SK-N-SH treated with all-trans-retinoic acid at 6 μM for 48 hours (cell line): Measurements from ENCODE around the gene RNFT2.
A peak's percentile ranks its signal among the peaks of the same experiment; 100 is the strongest.

ENCODE experiments used
- ATAC-seq: fragments of 200-7000 bp; cut with Tn5 transposase; 3 replicates; pipeline ENCODE4 v1.9.1; 2020; ENCODE audit warnings: mild to moderate bottlenecking, moderate library complexity
- ARNTL ChIP-seq: fragments of 450-650 bp; formaldehyde crosslinking; IDR thresholded peaks from 2 replicates; pipeline ENCODE4 v1.5.0; 2020; ENCODE audit warnings: low read depth, mild to moderate bottlenecking, moderate library complexity, borderline replicate concordance
- BACH2 ChIP-seq: fragments of 250-450 bp; sonication (Bioruptor Pico); IDR thresholded peaks from 2 replicates; pipeline ENCODE4 v1.9.0; 2021; ENCODE audit warnings: mild to moderate bottlenecking, borderline replicate concordance
- CSDC2 ChIP-seq: fragments of 250-450 bp; sonication (Bioruptor Pico); IDR thresholded peaks from 2 replicates; pipeline ENCODE4 v1.5.0; 2020; ENCODE audit warnings: mild to moderate bottlenecking, moderate library complexity
- ISL1 ChIP-seq: fragments of 250-450 bp; sonication (Bioruptor Pico); IDR thresholded peaks from 2 replicates; pipeline ENCODE4 v2.1.2; 2022; ENCODE audit warnings: mild to moderate bottlenecking, moderate library complexity
- OSR1 ChIP-seq: fragments of 250-450 bp; sonication (Bioruptor Pico); IDR thresholded peaks from 2 replicates; pipeline ENCODE4 v1.8.0; 2022; ENCODE audit warnings: moderate library complexity, mild to moderate bottlenecking, inconsistent platforms
- PPARA ChIP-seq: fragments of 250-450 bp; sonication (Bioruptor Pico); IDR thresholded peaks from 2 replicates; pipeline ENCODE4 v1.5.0; 2020; ENCODE audit warnings: mild to moderate bottlenecking, borderline replicate concordance
- SNAI2 ChIP-seq: fragments of 250-450 bp; sonication (Bioruptor Pico); IDR thresholded peaks from 2 replicates; pipeline ENCODE4 v1.5.0; 2020; ENCODE audit warnings: mild to moderate bottlenecking, moderate library complexity
- TCF4 ChIP-seq: fragments of 250-450 bp; sonication (Bioruptor Pico); IDR thresholded peaks from 2 replicates; pipeline ENCODE4 v1.8.0; 2021; ENCODE audit warnings: mild to moderate bottlenecking, moderate library complexity, borderline replicate concordance
- TOX ChIP-seq: fragments of 250-450 bp; sonication (Bioruptor Pico); IDR thresholded peaks from 2 replicates; pipeline ENCODE4 v1.8.0; 2021; ENCODE audit warnings: mild to moderate bottlenecking, moderate library complexity, borderline replicate concordance
- ZC3H10 ChIP-seq: fragments of 250-450 bp; sonication (Bioruptor Pico); IDR thresholded peaks from 2 replicates; pipeline ENCODE4 v1.5.1; 2021; ENCODE audit warnings: mild to moderate bottlenecking, moderate library complexity
- ZFP3 ChIP-seq: fragments of 250-450 bp; sonication (Bioruptor Pico); IDR thresholded peaks from 2 replicates; pipeline ENCODE4 v1.5.0; 2020; ENCODE audit warnings: mild to moderate bottlenecking, moderate library complexity
- ZFP30 ChIP-seq: fragments of 450-650 bp; formaldehyde crosslinking; IDR thresholded peaks from 2 replicates; pipeline ENCODE4 v1.5.0; 2022; ENCODE audit warnings: mild to moderate bottlenecking, moderate library complexity
- ZNF565 ChIP-seq: fragments of 450-650 bp; formaldehyde crosslinking; conservative IDR thresholded peaks from 2 replicates; pipeline ENCODE4 v1.5.0; 2020; ENCODE audit warnings: low read depth, mild to moderate bottlenecking, moderate library complexity
- ZNF70 ChIP-seq: fragments of 450-650 bp; formaldehyde crosslinking; IDR thresholded peaks from 2 replicates; pipeline ENCODE4 v1.5.0; 2020; ENCODE audit warnings: mild to moderate bottlenecking, moderate library complexity
- TF ChIP-seq, protein P1 (sequence below): fragments of 250-450 bp; sonication (Bioruptor Pico); IDR thresholded peaks from 2 replicates; pipeline ENCODE4 v1.5.0; 2020; ENCODE audit warnings: mild to moderate bottlenecking, moderate library complexity
- TF ChIP-seq, protein P2 (sequence below): fragments of 250-450 bp; sonication (Bioruptor Pico); IDR thresholded peaks from 2 replicates; pipeline ENCODE4 v1.5.1; 2021; ENCODE audit warnings: mild to moderate bottlenecking, moderate library complexity
- TF ChIP-seq, protein P3 (sequence below): fragments of 250-450 bp; sonication (Bioruptor Pico); IDR thresholded peaks from 2 replicates; pipeline ENCODE4 v1.5.1; 2020; ENCODE audit warnings: low read depth, mild to moderate bottlenecking, moderate library complexity
- TF ChIP-seq, protein P4 (sequence below): fragments of 250-450 bp; sonication (Bioruptor Pico); IDR thresholded peaks from 2 replicates; pipeline ENCODE4 v1.8.0; 2020; ENCODE audit warnings: mild to moderate bottlenecking, moderate library complexity, borderline replicate concordance
- TF ChIP-seq, protein P5 (sequence below): fragments of 250-450 bp; sonication (Bioruptor Pico); IDR thresholded peaks from 2 replicates; pipeline ENCODE4 v1.8.0; 2021; ENCODE audit warnings: low read depth, mild to moderate bottlenecking, moderate library complexity, borderline replicate concordance

The RNFT2 gene, protein sequence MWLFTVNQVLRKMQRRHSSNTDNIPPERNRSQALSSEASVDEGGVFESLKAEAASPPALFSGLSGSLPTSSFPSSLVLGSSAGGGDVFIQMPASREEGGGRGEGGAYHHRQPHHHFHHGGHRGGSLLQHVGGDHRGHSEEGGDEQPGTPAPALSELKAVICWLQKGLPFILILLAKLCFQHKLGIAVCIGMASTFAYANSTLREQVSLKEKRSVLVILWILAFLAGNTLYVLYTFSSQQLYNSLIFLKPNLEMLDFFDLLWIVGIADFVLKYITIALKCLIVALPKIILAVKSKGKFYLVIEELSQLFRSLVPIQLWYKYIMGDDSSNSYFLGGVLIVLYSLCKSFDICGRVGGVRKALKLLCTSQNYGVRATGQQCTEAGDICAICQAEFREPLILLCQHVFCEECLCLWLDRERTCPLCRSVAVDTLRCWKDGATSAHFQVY

DNA sequence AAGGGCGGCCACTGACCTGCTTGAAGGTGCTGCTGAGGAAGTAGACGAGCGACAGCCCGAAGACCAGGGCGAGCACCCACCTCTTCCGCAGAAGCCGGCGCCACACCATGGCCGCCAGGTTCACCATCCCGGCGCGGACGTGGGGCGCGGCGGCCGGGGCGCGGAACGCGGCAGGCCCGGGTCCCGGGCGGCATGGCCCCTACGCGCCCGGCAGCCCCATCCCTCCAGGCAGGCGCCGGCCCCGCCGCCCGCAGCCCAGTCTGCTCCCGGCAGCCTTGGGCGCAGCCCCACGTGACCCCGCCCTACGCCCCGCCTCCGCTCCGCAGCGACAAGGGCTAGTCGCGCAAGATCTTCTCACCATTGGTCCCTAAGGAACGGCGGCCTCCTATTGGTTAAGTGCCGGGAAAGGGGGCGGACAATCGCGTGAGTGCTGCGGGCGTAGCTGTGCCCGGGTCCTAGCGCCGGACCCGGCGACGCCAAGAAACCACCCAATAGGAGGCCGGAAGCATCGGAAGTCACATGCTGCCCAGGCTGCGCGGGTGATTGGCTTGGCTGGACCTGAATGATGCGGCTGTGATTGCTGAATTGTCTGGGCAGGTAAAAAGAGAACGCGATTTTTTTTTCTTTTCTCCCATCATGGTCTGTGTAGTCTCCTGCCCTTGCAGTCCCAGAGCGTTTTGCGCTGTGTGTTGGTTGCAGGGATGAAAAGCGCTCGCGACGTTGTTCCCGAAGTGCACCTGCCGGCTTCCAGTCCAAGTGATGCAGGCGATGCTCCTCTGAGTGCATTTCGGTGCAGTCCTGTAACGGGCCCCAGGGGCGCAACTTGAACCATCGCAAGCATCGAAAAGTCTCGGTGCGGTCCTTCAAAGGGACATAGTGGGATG lies at the start of gene RNFT2, which contains the start of gene SPRING1:
Gene RNFT2, plus strand, starts transcription at position 542 of the 884 bp plus-strand sequence. CDS start 2,183 bp downstream, outside the sequence.
Gene SPRING1, minus strand, starts transcription at position 296 of the 884 bp plus-strand sequence. Its CDS starts 169 bp downstream, at position 127.
- TF ChIP-seq OSR1 (CRISPR knock-in tag) (no peak), ZC3H10 (CRISPR knock-in tag) (no peak), ZFP3 (CRISPR knock-in tag) (no peak)
- TF ChIP-seq, all 23 proteins: peak for 0
- ATAC-seq = peak; percentile 99

DNA sequence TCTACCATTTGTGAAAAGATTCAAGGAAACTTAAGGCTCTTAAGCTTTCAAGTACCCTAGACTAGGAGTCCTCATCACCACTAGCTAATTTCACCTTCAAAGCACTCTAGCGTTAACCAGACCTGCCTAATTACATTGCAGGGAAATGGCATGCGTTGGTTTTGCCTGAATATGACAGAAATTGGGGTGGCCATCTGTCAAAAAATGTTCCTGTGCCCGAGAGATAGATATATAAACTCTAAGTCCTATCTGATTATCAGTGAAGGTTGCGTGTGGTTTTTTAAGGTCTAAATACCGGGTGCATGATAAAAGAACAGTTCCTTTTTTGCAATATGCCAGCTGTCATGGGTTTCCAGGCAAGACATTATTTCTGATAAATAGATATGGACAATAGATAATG lies 48.6 kb upstream of the RNFT2 start:
- no peak for ATAC-seq
- no peak for TF ChIP-seq ZNF70 (CRISPR knock-in tag)
- no peak for TF ChIP-seq ARNTL
- TF ChIP-seq ZFP3 (CRISPR knock-in tag) = no peak
- TF ChIP-seq ZFP30 = no peak
- TF ChIP-seq CSDC2 (CRISPR knock-in tag) = no peak
- no peak for TF ChIP-seq BACH2
- no peak for TF ChIP-seq ZNF565 (CRISPR knock-in tag)
- no peak for TF ChIP-seq PPARA (CRISPR knock-in tag)
- TF ChIP-seq, protein P1, sequence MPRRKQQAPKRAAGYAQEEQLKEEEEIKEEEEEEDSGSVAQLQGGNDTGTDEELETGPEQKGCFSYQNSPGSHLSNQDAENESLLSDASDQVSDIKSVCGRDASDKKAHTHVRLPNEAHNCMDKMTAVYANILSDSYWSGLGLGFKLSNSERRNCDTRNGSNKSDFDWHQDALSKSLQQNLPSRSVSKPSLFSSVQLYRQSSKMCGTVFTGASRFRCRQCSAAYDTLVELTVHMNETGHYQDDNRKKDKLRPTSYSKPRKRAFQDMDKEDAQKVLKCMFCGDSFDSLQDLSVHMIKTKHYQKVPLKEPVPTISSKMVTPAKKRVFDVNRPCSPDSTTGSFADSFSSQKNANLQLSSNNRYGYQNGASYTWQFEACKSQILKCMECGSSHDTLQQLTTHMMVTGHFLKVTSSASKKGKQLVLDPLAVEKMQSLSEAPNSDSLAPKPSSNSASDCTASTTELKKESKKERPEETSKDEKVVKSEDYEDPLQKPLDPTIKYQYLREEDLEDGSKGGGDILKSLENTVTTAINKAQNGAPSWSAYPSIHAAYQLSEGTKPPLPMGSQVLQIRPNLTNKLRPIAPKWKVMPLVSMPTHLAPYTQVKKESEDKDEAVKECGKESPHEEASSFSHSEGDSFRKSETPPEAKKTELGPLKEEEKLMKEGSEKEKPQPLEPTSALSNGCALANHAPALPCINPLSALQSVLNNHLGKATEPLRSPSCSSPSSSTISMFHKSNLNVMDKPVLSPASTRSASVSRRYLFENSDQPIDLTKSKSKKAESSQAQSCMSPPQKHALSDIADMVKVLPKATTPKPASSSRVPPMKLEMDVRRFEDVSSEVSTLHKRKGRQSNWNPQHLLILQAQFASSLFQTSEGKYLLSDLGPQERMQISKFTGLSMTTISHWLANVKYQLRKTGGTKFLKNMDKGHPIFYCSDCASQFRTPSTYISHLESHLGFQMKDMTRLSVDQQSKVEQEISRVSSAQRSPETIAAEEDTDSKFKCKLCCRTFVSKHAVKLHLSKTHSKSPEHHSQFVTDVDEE (CRISPR knock-in tag) = no peak
- TF ChIP-seq SNAI2 (CRISPR knock-in tag) = no peak
- no peak for TF ChIP-seq ISL1 (CRISPR knock-in tag)
- no peak for TF ChIP-seq TOX (CRISPR knock-in tag)
- TF ChIP-seq, protein P2, sequence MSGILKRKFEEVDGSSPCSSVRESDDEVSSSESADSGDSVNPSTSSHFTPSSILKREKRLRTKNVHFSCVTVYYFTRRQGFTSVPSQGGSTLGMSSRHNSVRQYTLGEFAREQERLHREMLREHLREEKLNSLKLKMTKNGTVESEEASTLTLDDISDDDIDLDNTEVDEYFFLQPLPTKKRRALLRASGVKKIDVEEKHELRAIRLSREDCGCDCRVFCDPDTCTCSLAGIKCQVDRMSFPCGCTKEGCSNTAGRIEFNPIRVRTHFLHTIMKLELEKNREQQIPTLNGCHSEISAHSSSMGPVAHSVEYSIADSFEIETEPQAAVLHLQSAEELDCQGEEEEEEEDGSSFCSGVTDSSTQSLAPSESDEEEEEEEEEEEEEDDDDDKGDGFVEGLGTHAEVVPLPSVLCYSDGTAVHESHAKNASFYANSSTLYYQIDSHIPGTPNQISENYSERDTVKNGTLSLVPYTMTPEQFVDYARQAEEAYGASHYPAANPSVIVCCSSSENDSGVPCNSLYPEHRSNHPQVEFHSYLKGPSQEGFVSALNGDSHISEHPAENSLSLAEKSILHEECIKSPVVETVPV (CRISPR knock-in tag) = no peak
- no peak for TF ChIP-seq TCF4

DNA sequence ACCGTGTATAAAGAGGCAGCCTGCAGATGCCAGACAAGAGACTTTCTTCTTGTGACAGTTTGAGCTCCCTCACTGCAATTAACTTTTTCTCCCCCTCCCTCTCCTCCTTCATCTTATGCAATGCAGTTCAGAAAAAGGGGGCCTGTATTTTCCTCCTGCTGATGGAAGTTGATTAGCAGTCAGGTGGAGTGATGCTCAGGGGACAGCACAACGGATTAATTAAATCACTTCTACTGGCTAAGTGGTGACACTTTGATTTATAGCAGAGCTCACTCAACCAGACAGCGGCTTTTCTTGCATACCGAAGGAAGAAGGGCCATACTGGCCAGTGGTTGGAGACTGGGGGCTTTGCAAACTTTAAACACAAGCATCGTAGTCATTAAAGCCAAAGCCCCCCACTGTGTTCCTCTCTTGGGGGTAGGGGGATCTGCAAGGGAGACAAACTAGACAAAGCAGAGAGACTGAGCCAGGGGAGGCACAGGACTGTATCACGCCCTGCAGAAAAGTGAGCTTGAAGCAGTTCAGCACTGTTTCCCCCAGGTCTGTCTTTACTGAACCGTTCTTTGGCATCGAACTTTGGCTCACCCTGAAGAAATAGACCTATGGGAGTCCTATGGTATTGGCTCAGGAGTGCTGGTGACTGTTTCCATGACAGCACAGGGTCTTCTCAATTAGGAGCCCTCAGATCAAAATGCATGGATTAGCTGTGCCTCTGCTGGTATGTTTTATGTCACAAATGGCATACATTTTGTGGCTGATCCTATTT lies 48.0 kb upstream of the RNFT2 start:
- TF ChIP-seq ISL1 (CRISPR knock-in tag) (0 out of 2 replicates have a peak, but pooled peaks have one; percentile 7), CSDC2 (CRISPR knock-in tag) (no peak)
- no peak for ATAC-seq

DNA sequence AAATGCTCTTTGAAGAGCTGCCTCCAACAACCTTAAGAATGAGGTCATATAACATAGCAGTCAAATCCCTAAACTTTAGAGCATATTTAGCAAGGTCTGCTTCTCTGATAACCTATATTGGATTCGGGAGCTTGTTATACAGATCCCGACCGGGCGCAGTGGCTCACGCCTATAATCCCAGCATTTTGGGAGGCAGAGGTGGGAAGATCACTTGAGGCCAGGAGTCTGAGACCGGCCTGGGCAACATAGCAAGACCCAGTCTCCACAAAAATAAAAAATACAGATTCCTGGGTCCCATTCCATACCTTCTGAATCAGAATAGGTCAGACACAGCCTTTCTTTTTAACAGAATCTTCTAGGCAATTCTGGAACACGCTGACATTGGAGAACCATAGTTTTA lies 46.9 kb upstream of the RNFT2 start:
- ATAC-seq = no peak
- no peak for TF ChIP-seq SNAI2 (CRISPR knock-in tag)
- TF ChIP-seq ZNF565 (CRISPR knock-in tag) = no peak
- TF ChIP-seq ISL1 (CRISPR knock-in tag) = no peak
- TF ChIP-seq OSR1 (CRISPR knock-in tag) = no peak
- TF ChIP-seq ARNTL = no peak
- no peak for TF ChIP-seq TOX (CRISPR knock-in tag)
- TF ChIP-seq ZFP3 (CRISPR knock-in tag) = no peak
- TF ChIP-seq, protein P3, sequence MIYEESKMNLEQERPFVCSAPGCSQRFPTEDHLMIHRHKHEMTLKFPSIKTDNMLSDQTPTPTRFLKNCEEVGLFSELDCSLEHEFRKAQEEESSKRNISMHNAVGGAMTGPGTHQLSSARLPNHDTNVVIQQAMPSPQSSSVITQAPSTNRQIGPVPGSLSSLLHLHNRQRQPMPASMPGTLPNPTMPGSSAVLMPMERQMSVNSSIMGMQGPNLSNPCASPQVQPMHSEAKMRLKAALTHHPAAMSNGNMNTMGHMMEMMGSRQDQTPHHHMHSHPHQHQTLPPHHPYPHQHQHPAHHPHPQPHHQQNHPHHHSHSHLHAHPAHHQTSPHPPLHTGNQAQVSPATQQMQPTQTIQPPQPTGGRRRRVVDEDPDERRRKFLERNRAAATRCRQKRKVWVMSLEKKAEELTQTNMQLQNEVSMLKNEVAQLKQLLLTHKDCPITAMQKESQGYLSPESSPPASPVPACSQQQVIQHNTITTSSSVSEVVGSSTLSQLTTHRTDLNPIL = no peak
- TF ChIP-seq, protein P2 (CRISPR knock-in tag) = no peak
- TF ChIP-seq, protein P4, sequence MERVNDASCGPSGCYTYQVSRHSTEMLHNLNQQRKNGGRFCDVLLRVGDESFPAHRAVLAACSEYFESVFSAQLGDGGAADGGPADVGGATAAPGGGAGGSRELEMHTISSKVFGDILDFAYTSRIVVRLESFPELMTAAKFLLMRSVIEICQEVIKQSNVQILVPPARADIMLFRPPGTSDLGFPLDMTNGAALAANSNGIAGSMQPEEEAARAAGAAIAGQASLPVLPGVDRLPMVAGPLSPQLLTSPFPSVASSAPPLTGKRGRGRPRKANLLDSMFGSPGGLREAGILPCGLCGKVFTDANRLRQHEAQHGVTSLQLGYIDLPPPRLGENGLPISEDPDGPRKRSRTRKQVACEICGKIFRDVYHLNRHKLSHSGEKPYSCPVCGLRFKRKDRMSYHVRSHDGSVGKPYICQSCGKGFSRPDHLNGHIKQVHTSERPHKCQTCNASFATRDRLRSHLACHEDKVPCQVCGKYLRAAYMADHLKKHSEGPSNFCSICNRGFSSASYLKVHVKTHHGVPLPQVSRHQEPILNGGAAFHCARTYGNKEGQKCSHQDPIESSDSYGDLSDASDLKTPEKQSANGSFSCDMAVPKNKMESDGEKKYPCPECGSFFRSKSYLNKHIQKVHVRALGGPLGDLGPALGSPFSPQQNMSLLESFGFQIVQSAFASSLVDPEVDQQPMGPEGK (CRISPR knock-in tag) = no peak
- TF ChIP-seq, protein P5, sequence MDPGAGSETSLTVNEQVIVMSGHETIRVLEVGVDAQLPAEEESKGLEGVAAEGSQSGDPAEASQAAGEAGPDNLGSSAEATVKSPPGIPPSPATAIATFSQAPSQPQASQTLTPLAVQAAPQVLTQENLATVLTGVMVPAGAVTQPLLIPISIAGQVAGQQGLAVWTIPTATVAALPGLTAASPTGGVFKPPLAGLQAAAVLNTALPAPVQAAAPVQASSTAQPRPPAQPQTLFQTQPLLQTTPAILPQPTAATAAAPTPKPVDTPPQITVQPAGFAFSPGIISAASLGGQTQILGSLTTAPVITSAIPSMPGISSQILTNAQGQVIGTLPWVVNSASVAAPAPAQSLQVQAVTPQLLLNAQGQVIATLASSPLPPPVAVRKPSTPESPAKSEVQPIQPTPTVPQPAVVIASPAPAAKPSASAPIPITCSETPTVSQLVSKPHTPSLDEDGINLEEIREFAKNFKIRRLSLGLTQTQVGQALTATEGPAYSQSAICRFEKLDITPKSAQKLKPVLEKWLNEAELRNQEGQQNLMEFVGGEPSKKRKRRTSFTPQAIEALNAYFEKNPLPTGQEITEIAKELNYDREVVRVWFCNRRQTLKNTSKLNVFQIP (CRISPR knock-in tag) = no peak
